ENCODE data around the gene COX4I1. TPM values are rescaled to one million over a fixed set of nuclear protein-coding genes. Genes with fewer than 3 reads are reported as not detected.
"Not testable (repeated sequence)": the region's sequence is repeated elsewhere in the genome, so short reads cannot be mapped to it uniquely, and the experiment has no call there.

The COX4I1 gene
- total and polyA plus RNA-seq, 2 donors (not counting 1 experiment from before 2014, with no cell fraction given), result 759 to 813 TPM

DNA sequence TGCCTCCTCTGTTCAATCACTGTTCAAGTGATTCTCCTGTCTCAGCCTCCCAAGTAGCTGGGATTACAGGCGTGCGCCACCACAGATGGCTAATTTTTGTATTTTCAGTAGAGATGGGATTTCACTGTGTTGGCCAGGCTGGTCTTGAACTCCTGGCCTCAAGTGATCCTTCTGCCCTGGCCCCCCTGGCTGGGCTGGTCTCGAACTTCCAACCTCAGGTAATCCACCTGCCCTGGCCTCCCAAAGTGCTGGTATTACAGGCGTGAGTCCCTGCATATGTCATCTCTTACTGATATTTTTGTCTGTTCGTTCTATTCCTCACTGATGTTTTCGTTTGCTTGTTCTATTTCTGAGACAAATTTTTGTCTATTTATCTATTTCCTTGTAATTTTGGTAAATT is 17.7 kb downstream of the COX4I1 start:
- Histone ChIP-seq H3K27me3 (replicated peaks in 1 of 4; ENCODE audit: control extremely low read depth in 1 of 4, control insufficient read depth in 3 of 4, insufficient read depth in 4 of 4, low read length in 3 of 4) (peaks cover 0 to 12% (median 0%) of the 10 kb centered on the region in 4 experiments), H3K4me1 (ENCODE audit: control insufficient read depth in 2 of 2, insufficient read depth in 2 of 2, low read length in 2 of 2) (peaks cover 11 to 19% of the 10 kb centered on the region in 2 donors)
- H3K27ac Mint-ChIP-seq; H3K4me2 ChIP-seq (replicated peaks; ENCODE audit: low read depth, low read length, poor library complexity, severe bottlenecking); H3K9ac ChIP-seq (ENCODE audit: low read length); H3K9me3 ChIP-seq (ENCODE audit: control extremely low read depth in 1 of 3, control insufficient read depth in 2 of 3, insufficient read depth in 1 of 3, low read length in 2 of 3); DNase-seq; ATAC-seq (ENCODE audit: low read depth); H3K4me3 Mint-ChIP-seq; H3K27me3 Mint-ChIP-seq; H3K9me3 Mint-ChIP-seq (ENCODE audit: insufficient read depth); H3K79me2 ChIP-seq (ENCODE audit: control insufficient read depth, insufficient read depth, low read length); H3K36me3 ChIP-seq (replicated peaks in 1 of 2; ENCODE audit: control extremely low read depth in 1 of 2, control insufficient read depth in 1 of 2, extremely low read depth in 1 of 2, insufficient read depth in 2 of 2, low read length in 1 of 2); H3K27ac ChIP-seq (ENCODE audit: low read length in 2 of 2); H2AFZ ChIP-seq (ENCODE audit: insufficient read depth, low read depth, low read length, poor library complexity, severe bottlenecking); intact Hi-C loops (cut with micrococcal nuclease); H3K4me3 ChIP-seq (ENCODE audit: control extremely low read depth in 1 of 5, extremely low read depth in 1 of 5, insufficient read depth in 1 of 5, low read depth in 2 of 5, low read length in 4 of 5); H4K20me1 ChIP-seq (ENCODE audit: control insufficient read depth, insufficient read depth, low read length, poor library complexity, severe bottlenecking): not testable (repeated sequence)
- CTCF ChIA-PET, result interaction anchor here (7.5 to 9.3 kb wide), 2 partner anchors 174 to 197 kb away, joined by 370 to 433 read pairs; no protein-coding TSS in a partner anchor
- POLR2A ChIA-PET, result interaction anchor here (0.7 kb wide), 1 partner anchor 14 kb away, joined by 3 read pairs; no protein-coding TSS in a partner anchor
- WGBS (ENCODE audit: insufficient coverage), result 86% methylated on average over 1 of the region's 6 CpGs
- H3K4me1 Mint-ChIP-seq, result peaks cover 19% of the 10 kb centered on the region

DNA sequence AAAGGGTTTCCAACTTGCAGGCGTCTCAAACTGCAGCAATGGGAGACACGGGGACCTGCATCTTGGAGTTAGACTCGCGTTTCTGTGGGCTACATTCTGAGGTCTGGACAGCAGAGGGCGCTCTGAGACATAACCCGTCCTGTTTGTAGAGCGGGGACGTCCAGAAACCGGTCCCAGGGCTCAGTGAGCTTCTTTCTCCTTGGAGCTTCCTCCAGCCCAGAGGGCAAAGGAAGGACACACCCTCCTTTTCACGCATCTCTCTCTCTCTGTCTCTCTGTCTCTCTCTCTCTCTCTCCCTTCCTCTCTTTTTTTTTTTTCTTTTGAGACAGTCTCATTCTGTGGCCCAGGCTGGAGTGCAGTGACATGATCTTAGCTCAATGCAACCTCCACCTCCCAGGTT is 19.8 kb downstream of the COX4I1 start:
- Histone ChIP-seq H3K27me3 (replicated peaks in 1 of 4; ENCODE audit: control extremely low read depth in 1 of 4, control insufficient read depth in 3 of 4, insufficient read depth in 4 of 4, low read length in 3 of 4) (no peaks in the 10 kb centered on the region), H3K79me2 (ENCODE audit: control insufficient read depth, insufficient read depth, low read length) (peaks cover 6% of the 10 kb centered on the region), H3K9ac (ENCODE audit: low read length) (no peak overlapping the region), H3K4me2 (replicated peaks; ENCODE audit: low read depth, low read length, poor library complexity, severe bottlenecking) (no peak overlapping the region), H3K36me3 (replicated peaks in 1 of 2; ENCODE audit: control extremely low read depth in 1 of 2, control insufficient read depth in 1 of 2, extremely low read depth in 1 of 2, insufficient read depth in 2 of 2, low read length in 1 of 2) (no peaks in the 10 kb centered on the region), H2AFZ (ENCODE audit: insufficient read depth, low read depth, low read length, poor library complexity, severe bottlenecking) (no peak overlapping the region), H4K20me1 (ENCODE audit: control insufficient read depth, insufficient read depth, low read length, poor library complexity, severe bottlenecking) (no peaks in the 10 kb centered on the region), H3K4me3 (ENCODE audit: control extremely low read depth in 1 of 5, extremely low read depth in 1 of 5, insufficient read depth in 1 of 5, low read depth in 2 of 5, low read length in 4 of 5) (no peak overlapping the region), H3K27ac (ENCODE audit: low read length in 2 of 2) (no peak overlapping the region), H3K9me3 (ENCODE audit: control extremely low read depth in 1 of 3, control insufficient read depth in 2 of 3, insufficient read depth in 1 of 3, low read length in 2 of 3) (peaks cover 0 to 2% (median 0%) of the 10 kb centered on the region in 3 donors), H3K4me1 (ENCODE audit: control insufficient read depth in 2 of 2, insufficient read depth in 2 of 2, low read length in 2 of 2) (peaks cover 11 to 25% of the 10 kb centered on the region in 2 donors)
- Mint-ChIP-seq H3K4me3 (no peak overlapping the region), H3K27me3 (no peaks in the 10 kb centered on the region), H3K4me1 (peaks cover 19% of the 10 kb centered on the region), H3K9me3 (ENCODE audit: insufficient read depth) (no peaks in the 10 kb centered on the region), H3K27ac (no peak overlapping the region)
- ATAC-seq (ENCODE audit: low read depth) (peak; percentile 53), DNase-seq (peak; percentile 90)
- WGBS (ENCODE audit: insufficient coverage), result 1% methylated on average over 9 of the region's 10 CpGs
- intact Hi-C loops (cut with micrococcal nuclease), result no loop called here
- TF ChIP-seq, protein P1, sequence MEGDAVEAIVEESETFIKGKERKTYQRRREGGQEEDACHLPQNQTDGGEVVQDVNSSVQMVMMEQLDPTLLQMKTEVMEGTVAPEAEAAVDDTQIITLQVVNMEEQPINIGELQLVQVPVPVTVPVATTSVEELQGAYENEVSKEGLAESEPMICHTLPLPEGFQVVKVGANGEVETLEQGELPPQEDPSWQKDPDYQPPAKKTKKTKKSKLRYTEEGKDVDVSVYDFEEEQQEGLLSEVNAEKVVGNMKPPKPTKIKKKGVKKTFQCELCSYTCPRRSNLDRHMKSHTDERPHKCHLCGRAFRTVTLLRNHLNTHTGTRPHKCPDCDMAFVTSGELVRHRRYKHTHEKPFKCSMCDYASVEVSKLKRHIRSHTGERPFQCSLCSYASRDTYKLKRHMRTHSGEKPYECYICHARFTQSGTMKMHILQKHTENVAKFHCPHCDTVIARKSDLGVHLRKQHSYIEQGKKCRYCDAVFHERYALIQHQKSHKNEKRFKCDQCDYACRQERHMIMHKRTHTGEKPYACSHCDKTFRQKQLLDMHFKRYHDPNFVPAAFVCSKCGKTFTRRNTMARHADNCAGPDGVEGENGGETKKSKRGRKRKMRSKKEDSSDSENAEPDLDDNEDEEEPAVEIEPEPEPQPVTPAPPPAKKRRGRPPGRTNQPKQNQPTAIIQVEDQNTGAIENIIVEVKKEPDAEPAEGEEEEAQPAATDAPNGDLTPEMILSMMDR (IDR thresholded peaks at IDR 0.05), result peak; percentile 87
- TF ChIP-seq EZH2 (IDR thresholded peaks at IDR 0.05; ENCODE audit: borderline replicate concordance, insufficient read depth, low read depth, low read length, poor library complexity, severe bottlenecking), result no peak
- ChIA-PET CTCF (interaction anchor here (0.7 to 9.3 kb wide), 36 partner anchors 8 to 699 kb away, joined by 3 to 433 read pairs (median 4); partner anchors contain the start of gene IRF8), POLR2A (interaction anchor here (0.7 to 1.0 kb wide), 3 partner anchors 83 to 147 kb away, joined by 3 to 6 read pairs (median 4); no protein-coding TSS in a partner anchor)

All from B cell (primary cell).